Retina (tissue), 1 donor: ENCODE results near the gene SLC13A2.

ENCODE experiments used
- DNase-seq: peaks from one replicate; pipeline ENCODE4 v3.0.0-alpha.2; 2016

The SLC13A2 gene

GRCh38 chr17:28493460-28493859 is 20.0 kb downstream of the SLC13A2 start:
- DNase-seq: peak; percentile 20

GRCh38 chr17:28494445-28495188 is 21.2 kb downstream of the SLC13A2 start:
- peak; percentile 87 for DNase-seq

GRCh38 chr17:28495635-28496034 is 22.2 kb downstream of the SLC13A2 start:
- DNase-seq: no peak

GRCh38 chr17:28497931-28498330 is 24.5 kb downstream of the SLC13A2 start:
- no peak for DNase-seq

GRCh38 chr17:28498652-28499363 is 25.4 kb downstream of the SLC13A2 start:
- no peak for DNase-seq

- no peak for DNase-seq
Measured at GRCh38 chr17:28499364-28499664, 25.9 kb downstream of the SLC13A2 start.

GRCh38 chr17:28499684-28500357 is 26.4 kb downstream of the SLC13A2 start:
- no peak for DNase-seq

GRCh38 chr17:28500712-28501379 is 27.4 kb downstream of the SLC13A2 start:
- DNase-seq: no peak

- DNase-seq: no peak
Measured at GRCh38 chr17:28501421-28502284, 28.2 kb downstream of the SLC13A2 start.

- DNase-seq: no peak
Measured at GRCh38 chr17:28503420-28503819, 30.0 kb downstream of the SLC13A2 start.

- DNase-seq: no peak
Measured at GRCh38 chr17:28505986-28506665, 32.7 kb downstream of the SLC13A2 start, which contains the start of gene FOXN1. TSS of gene FOXN1 (plus strand) at chr17:28506348. CDS start at chr17:28523970, 17,622 bp downstream.

- no peak for DNase-seq
Measured at GRCh38 chr17:28506763-28507487, 33.5 kb downstream of the SLC13A2 start.

GRCh38 chr17:28507567-28508203 is 34.2 kb downstream of the SLC13A2 start:
- DNase-seq: no peak

GRCh38 chr17:28508211-28508724 is 34.8 kb downstream of the SLC13A2 start:
- DNase-seq: no peak

- no peak for DNase-seq
Measured at GRCh38 chr17:28509789-28510188, 36.3 kb downstream of the SLC13A2 start.

- no peak for DNase-seq
Measured at GRCh38 chr17:28511858-28512461, 38.5 kb downstream of the SLC13A2 start.

GRCh38 chr17:28513476-28513875 is 40.0 kb downstream of the SLC13A2 start:
- DNase-seq: no peak

- DNase-seq: no peak
Measured at GRCh38 chr17:28514561-28515002, 41.1 kb downstream of the SLC13A2 start.

- DNase-seq: no peak
Measured at GRCh38 chr17:28515518-28515917, 42.1 kb downstream of the SLC13A2 start.

GRCh38 chr17:28518132-28518531 is 44.7 kb downstream of the SLC13A2 start:
- DNase-seq: no peak
